Esophagus muscularis mucosa (tissue), 4 donors: Measurements from ENCODE around the gene STARD13. TPM values are rescaled to one million over a fixed set of nuclear protein-coding genes. Genes with fewer than 3 reads are reported as not detected.

ENCODE experiments used
- DNase-seq: peaks from one replicate; pipeline ENCODE4 v3.0.0-alpha.2; 2017; ENCODE audit errors: extremely low spot score
- H3K27ac ChIP-seq, 4 donors: fragments of 200-600 bp; sonication (generic); replicated peaks in 1 of 4; 1 replicate in 3 of 4; 2 replicates in 1 of 4; pipeline ENCODE4 v1.5.1; 2016 to 2019; ENCODE audit warnings: mild to moderate bottlenecking in 1 of 4
- H3K27me3 ChIP-seq, 4 donors: fragments of 200-600 bp; sonication (generic); one replicate each; pipeline versions ENCODE4 v1.5.1 to v1.6.0; 2016 to 2019
- H3K36me3 ChIP-seq, 4 donors: fragments of 200-600 bp; sonication (generic); one replicate each; pipeline ENCODE4 v1.5.1; 2016 to 2019
- H3K4me1 ChIP-seq, 4 donors: fragments of 200-600 bp; sonication (generic); one replicate each; pipeline ENCODE4 v1.5.1; 2016 to 2019
- H3K4me3 ChIP-seq, 4 donors: fragments of 200-600 bp; sonication (generic); 1 replicate in 2 of 4; 2 replicates in 2 of 4; pipeline ENCODE4 v1.5.1; 2016 to 2019; ENCODE audit warnings: mild to moderate bottlenecking in 4 of 4, moderate library complexity in 1 of 4
- H3K9me3 ChIP-seq, 4 donors: fragments of 200-600 bp; sonication (generic); 1 replicate in 3 of 4; 2 replicates in 1 of 4; pipeline ENCODE4 v1.5.1; 2016 to 2019
- CTCF ChIP-seq, 3 experiments: fragments of 200-600 bp in 2 of 3; fragments of 450-650 bp in 1 of 3; sonication (generic) in 2 of 3; IDR thresholded peaks; one replicate each; pipeline ENCODE4 v1.5.1; 2017 to 2019; ENCODE audit warnings: antibody characterized with exemption in 3 of 3, mild to moderate bottlenecking in 2 of 3, moderate library complexity in 1 of 3
- EP300 ChIP-seq: sonication (generic); formaldehyde crosslinking; IDR thresholded peaks from one replicate; pipeline ENCODE4 v1.6.1; 2017; ENCODE audit warnings: antibody characterized with exemption
- POLR2A ChIP-seq: fragments of 450-650 bp; IDR thresholded peaks from one replicate; pipeline ENCODE4 v1.6.1; 2017; ENCODE audit warnings: antibody characterized with exemption, moderate library complexity, mild to moderate bottlenecking, low read depth
- POLR2AphosphoS5 ChIP-seq, 2 donors: sonication (generic); formaldehyde crosslinking; IDR thresholded peaks; one replicate each; pipeline ENCODE4 v1.6.1; 2017; ENCODE audit warnings: antibody characterized with exemption in 2 of 2
- WGBS: methylation state at CpG from one replicate; pipeline ENCODE4 v1.1.5; 2018; 5-methylcytosine and 5-hydroxymethylcytosine counted together
- intact Hi-C: fragments of 100-400 bp; cut with DNase I; formaldehyde crosslinking; loops from one replicate; pipeline ENCODE4 v1.15.1; 2023
- total RNA-seq, 4 donors: library from RNA; depleted of rRNA; stranded (reverse); fragments of >200 nt; gene quantifications; one replicate each; pipeline versions ENCODE4 v1.1.0 to v1.2.1, GENCODE V29; 2016

STARD13 gene
- total RNA-seq, 4 donors from 2014 or later, result 44.9 to 59.2 (median 56.2) TPM

GRCh38 chr13:33284031-33284430, 1.5 kb downstream of the STARD13 start:
- Histone ChIP-seq H3K4me3 (peak overlapping the region; percentile 68 to 77 (median 72)), H3K4me1 (peaks cover 43 to 74% (median 64%) of the 10 kb centered on the region in 4 donors), H3K27ac (peak overlapping the region; percentile 91 to 94 (median 92)), H3K36me3 (no peaks in the 10 kb centered on the region), H3K27me3 (no peaks in the 10 kb centered on the region), H3K9me3 (no peaks in the 10 kb centered on the region)
- intact Hi-C loops, result no loop called here
- DNase-seq, result no peak
- WGBS, result 33% methylated on average over 1 of the region's 1 CpG
- TF ChIP-seq POLR2AphosphoS5 (IDR thresholded peaks at IDR 0.05), result peak in 1 of 2 donors; percentile 54
- no peak for TF ChIP-seq POLR2A

- intact Hi-C loops, result no loop called here
- Histone ChIP-seq H3K9me3 (no peaks in the 10 kb centered on the region), H3K36me3 (no peaks in the 10 kb centered on the region), H3K27ac (peak overlapping the region; percentile 91 to 94 (median 92)), H3K27me3 (no peaks in the 10 kb centered on the region), H3K4me1 (peaks cover 49 to 79% (median 71%) of the 10 kb centered on the region in 4 donors), H3K4me3 (peak overlapping the region; percentile 68 to 77 (median 72))
- no peak for DNase-seq
- TF ChIP-seq EP300 (no peak), CTCF (IDR thresholded peaks at IDR 0.05) (no peak), POLR2A (no peak), POLR2AphosphoS5 (IDR thresholded peaks at IDR 0.05) (peak in 1 of 2 donors; percentile 18)
- 44% methylated on average over 1 of the region's 1 CpG for WGBS
Observed at GRCh38 chr13:33283195-33283911, 2.2 kb downstream of the STARD13 start.

GRCh38 chr13:33281951-33282595, 3.5 kb downstream of the STARD13 start:
- H3K27ac ChIP-seq, result peak overlapping the region; percentile 60 to 94 (median 92)
- no peaks in the 10 kb centered on the region for H3K36me3 ChIP-seq
- DNase-seq, result no peak
- WGBS, result 73% methylated on average over 2 of the region's 2 CpGs
- peak overlapping the region; percentile 68 to 77 (median 72) for H3K4me3 ChIP-seq
- TF ChIP-seq EP300 (no peak), POLR2AphosphoS5 (IDR thresholded peaks at IDR 0.05) (no peak), CTCF (IDR thresholded peaks at IDR 0.05) (no peak), POLR2A (no peak)
- peaks cover 62 to 84% (median 78%) of the 10 kb centered on the region in 4 donors for H3K4me1 ChIP-seq
- H3K9me3 ChIP-seq, result no peaks in the 10 kb centered on the region
- H3K27me3 ChIP-seq, result no peaks in the 10 kb centered on the region
- intact Hi-C loops, result no loop called here

GRCh38 chr13:33280923-33281322, 4.6 kb downstream of the STARD13 start:
- H3K4me3 ChIP-seq, result no peak overlapping the region
- 95% methylated on average over 5 of the region's 5 CpGs for WGBS
- TF ChIP-seq POLR2A (no peak), CTCF (IDR thresholded peaks at IDR 0.05) (no peak)
- H3K9me3 ChIP-seq, result no peaks in the 10 kb centered on the region
- intact Hi-C loops, result no loop called here
- H3K36me3 ChIP-seq, result no peaks in the 10 kb centered on the region
- DNase-seq, result no peak
- H3K27me3 ChIP-seq, result no peaks in the 10 kb centered on the region
- peaks cover 69 to 85% (median 78%) of the 10 kb centered on the region in 4 donors for H3K4me1 ChIP-seq
- H3K27ac ChIP-seq, result peak overlapping the region; percentile 51 to 94 (median 76)

GRCh38 chr13:33280279-33280905, 5.2 kb downstream of the STARD13 start:
- Histone ChIP-seq H3K27ac (peak overlapping the region; percentile 51 to 94 (median 76)), H3K27me3 (no peaks in the 10 kb centered on the region), H3K4me3 (peak overlapping the region in 1 of 4 donors; percentile 6), H3K36me3 (no peaks in the 10 kb centered on the region), H3K9me3 (no peaks in the 10 kb centered on the region), H3K4me1 (peaks cover 74 to 91% (median 83%) of the 10 kb centered on the region in 4 donors)
- TF ChIP-seq CTCF (IDR thresholded peaks at IDR 0.05), result no peak
- no peak for TF ChIP-seq EP300
- TF ChIP-seq POLR2A, result no peak
- no peak for TF ChIP-seq POLR2AphosphoS5 (IDR thresholded peaks at IDR 0.05)
- 44% methylated on average over 3 of the region's 3 CpGs for WGBS
- intact Hi-C loops, result no loop called here
- no peak for DNase-seq
